GM18519 (cell line): ENCODE measurements around the gene UBE2Q1.
A peak's percentile ranks its signal among the peaks of the same experiment; 100 is the strongest.

Experiments
- ATAC-seq: cut with Tn5 transposase; IDR thresholded peaks from one replicate; pipeline ENCODE4 v1.9.1; 2021; ENCODE audit warnings: mild to moderate bottlenecking, moderate library complexity; ENCODE audit not compliant: unreplicated experiment, low FRiP score

UBE2Q1 gene

DNA sequence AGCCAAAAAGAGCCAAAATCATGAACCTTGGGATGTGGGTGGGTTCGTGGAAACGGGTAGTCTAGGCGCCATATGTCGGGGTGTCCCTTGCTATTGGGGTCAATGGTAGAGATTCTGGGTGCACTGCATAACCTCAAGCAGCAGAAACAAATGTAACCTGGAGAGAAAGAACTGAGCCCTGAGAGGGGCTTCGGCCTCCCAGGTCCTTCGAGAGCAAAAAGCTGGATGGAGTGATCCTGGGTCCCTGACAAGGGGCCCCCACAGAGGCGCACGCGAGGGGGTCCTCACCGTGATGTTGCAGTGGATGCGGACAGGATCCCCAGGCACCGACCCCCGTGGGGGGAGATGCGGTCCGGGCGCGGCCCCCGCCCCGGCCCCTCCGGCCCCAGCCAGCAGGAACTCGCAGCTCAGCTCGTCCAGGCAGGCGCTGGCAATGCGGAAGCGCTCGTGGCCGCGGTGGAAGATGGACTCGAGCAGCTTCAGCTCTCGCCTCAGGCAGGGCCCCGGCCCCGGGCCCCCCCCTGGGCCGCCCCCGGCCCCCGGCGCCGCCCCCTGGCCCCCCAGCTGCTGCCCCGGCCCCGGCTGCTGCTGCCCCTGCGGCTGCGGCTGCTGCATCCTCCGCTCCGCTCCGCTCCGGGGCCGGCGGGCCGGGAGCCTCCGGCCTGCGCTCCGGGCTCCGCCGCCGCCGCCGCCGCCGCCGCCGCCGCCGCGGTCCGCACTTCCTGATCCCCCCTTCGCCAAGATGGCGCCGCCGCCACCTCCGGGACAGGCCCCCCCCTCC, at the start of gene UBE2Q1:
Gene UBE2Q1, minus strand, starts transcription at position 724 of the 781 bp plus-strand sequence. Its CDS starts 109 bp downstream, at position 615.
- ATAC-seq, result peak; percentile 9

DNA sequence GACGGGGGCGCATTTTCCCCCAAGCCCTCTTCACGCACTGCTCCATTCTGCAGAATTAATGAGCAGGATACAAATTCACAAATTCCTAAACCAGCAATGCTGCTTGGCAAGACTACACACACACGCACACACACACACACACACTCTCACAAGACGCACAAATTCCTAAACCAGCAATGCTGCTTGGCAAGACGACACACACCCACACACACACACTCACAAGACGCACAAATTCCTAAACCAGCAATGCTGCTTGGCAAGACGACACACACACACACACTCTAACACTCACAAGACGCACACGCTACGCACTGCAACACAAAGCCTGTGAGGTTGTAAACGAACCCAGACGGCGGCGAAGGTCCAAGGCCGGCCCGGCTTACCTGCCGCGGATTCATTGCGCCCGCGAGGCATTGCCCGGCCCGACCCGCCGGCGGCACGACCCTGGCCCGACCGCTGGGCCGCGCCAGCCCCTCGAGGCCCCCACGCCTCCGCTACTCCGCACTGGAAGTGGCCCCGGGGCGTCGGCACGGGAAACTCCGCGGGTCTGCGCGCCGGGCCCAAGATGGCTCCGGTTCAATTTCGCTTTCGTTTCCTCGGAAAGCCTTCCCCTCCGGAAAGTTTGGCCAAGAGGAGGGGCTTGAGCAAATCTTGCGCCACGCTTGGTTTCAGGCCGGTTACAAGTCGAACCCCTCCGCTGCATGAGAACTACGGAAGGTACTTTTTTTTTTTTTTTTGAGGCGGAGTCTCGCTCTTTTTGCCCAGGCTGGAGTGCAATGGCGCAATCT, 49.3 kb upstream of the UBE2Q1 start, which contains the start of gene ADAR:
Gene ADAR, minus strand, starts transcription at position 578 of the 788 bp plus-strand sequence. Its CDS starts 180 bp downstream, at position 398.
- peak; percentile 44 for ATAC-seq

DNA sequence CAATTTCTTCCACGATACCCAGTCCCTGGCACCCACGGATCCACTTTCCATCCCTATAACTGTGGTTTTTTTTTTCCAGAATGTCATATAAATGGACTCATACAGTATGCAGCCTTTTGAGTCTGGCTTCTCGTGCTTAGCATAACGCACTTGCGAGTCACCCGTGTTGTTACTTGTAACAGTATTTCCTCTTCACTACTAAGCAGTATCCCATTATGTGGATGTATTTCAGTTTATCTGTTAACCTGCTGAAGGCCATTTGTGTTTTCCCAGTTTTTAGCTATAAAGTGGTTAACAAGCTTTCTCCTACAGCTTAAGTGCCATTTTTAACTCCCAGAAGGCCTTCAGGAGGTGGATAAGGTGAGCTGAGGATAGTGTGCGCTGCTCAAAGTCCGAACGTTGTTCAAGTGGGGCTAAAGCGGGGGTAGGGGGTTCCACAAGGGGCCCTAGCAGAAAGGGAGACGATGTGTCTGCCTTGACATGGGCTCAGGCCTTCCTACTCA, 48.7 kb upstream of the UBE2Q1 start:
- ATAC-seq, result no peak

- ATAC-seq, result no peak
Measured at GRCh38 chr1:154605534-154605933, 47.1 kb upstream of the UBE2Q1 start.

- no peak for ATAC-seq
Measured at GRCh38 chr1:154603317-154603716, 44.9 kb upstream of the UBE2Q1 start.

DNA sequence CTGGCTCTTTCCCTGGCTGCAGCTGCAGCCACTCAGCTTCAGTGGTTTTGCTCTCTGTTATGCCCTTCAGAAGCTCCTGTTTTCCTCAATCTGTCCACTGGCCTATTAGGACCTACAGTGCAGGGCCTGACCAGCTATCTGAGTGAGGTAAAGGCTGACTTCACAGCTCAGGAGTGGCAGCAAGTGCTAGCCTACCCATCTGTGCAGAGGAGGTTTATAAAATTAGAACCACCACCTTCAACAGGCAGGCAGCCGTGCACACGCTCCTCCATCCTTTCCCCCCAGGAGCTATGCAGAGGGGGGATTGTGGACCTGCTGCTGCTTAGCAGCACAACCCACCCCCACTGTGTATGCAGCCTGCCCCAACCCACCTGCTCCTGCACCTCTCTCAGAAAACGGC, 41.2 kb upstream of the UBE2Q1 start:
- ATAC-seq, result no peak

DNA sequence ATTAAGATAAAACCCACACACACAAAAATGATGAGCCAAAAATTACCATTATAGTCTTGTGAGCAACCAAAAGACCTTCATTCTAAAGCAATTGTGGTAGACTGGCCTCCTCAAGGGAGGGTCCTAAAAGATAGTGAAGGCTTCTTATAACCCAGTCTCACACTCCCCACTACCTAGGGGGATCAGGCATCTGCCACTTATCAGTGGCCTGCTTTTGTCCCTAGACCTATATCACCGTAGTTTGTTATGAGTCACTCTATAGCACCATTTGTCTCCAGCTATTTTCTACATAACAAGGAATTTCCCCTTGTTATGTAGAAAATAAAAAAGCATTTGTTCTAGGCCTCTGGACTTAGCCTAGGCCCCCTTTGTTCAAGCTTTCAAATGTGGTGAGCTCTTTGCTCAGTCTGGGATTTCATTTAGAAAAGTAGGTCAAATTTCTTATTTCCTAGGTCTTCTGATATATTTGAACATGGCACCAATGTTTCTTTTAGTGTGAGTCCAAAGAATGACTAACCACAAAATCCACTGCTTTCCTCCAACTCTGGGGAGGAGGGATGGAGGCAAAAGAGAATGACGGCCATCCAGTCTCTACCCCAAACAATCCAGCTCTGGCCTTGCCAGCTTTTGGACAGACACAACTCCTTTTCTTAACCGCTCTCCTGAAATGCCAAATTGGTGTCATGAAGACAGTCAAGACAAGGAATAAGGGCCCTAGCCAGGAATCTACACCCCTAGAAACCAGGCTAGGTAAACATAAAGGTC, 40.6 kb upstream of the UBE2Q1 start:
- no peak for ATAC-seq

GRCh38 chr1:154595621-154596020, 37.2 kb upstream of the UBE2Q1 start:
- no peak for ATAC-seq

DNA sequence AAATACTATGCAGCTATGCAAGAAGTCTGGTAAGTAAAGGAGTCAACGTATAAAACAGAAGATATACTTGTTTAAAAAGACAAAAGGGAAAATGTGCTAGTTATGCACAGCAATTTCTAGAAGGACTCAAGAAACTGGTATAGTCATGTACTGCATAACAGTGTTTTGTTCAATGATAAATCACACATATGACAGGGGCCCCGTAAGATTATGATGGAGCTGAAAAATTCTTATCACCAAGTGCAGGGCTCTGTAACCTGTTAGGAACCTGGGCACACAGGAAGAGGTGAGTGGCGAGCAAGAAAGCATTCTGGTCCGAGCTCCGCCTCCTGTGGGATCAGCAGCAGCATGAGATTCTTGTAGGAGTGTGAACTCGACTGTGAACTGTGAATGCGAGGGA, 36.3 kb upstream of the UBE2Q1 start:
- no peak for ATAC-seq

DNA sequence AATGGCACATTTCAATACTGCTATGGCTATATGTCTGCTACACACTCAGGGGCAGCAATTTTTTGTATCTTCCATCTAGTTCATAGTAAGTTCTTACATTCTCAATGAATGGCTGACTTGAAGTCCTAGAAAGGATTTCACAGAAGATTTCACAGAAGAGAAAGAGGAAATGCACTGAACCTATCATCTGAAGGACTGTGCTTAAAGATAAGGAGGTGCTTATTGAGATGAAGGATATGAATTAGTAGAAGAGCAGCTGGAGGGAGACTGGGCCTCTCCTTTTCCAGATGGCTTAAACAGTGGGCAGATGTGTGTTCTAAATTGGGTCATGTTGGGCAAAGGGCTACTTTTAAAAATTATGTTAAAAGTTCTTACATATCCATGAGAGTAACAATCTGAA, 34.9 kb upstream of the UBE2Q1 start:
- ATAC-seq, result no peak

DNA sequence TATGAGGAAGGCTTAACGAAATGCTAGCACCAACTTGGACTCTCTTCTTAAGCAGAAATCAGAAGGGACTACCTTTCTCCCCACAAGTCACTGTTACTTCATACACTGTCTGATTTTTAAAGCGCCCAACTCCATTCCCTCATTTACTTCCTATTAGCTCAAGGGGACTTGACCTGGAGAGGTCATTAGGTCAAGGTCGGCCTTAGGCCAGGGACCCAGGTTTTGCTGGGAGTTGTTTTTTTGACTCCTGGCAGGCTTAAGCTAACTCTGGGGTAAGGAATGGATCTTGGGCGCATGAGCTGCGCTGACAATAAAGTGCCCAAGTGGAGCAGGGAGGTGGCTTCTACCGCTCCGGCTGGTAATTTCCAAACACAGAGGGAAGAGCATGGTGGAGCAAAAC, 32.7 kb upstream of the UBE2Q1 start:
- no peak for ATAC-seq

- ATAC-seq, result no peak
Measured at GRCh38 chr1:154590756-154591155, 32.3 kb upstream of the UBE2Q1 start.

- no peak for ATAC-seq
Measured at GRCh38 chr1:154589780-154590179, 31.3 kb upstream of the UBE2Q1 start.

DNA sequence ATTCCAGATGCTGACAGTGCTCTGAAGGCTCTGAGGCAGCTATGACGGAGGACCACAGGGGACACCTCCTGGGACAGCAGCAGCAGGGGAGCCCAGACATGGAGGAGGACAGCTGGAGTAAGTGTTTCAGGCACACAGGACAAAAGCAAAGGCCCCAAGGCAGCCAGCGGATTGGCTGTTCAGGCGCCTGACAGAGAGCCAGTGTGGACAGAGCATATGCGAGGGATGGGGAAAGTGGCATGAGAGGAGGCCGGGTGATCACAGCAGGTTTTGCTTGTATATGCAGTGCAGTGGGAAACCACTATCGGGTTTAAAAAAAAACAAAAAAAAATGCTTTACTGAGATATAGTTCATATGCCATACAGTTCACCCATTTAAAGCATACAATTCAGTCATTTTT, 28.2 kb upstream of the UBE2Q1 start:
- no peak for ATAC-seq

DNA sequence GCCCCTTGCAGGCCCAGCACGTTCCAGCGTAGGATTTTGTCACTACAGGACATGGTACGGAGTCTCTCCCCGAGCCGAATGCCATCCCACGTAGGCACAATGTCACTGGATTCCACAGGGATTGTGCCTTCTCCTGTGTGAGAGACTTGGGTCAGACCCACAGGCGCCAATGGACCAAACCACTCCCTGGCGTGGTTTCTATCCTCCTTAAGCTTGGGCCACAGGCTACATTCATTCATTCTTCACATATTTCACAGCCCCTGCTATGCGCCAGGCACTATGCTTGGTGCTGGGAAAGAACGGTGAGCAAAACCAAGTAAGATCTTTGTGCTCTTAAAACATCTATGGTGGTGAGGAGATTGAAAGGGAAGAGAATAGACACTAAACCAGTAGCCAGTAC, 27.8 kb upstream of the UBE2Q1 start:
- ATAC-seq, result no peak

DNA sequence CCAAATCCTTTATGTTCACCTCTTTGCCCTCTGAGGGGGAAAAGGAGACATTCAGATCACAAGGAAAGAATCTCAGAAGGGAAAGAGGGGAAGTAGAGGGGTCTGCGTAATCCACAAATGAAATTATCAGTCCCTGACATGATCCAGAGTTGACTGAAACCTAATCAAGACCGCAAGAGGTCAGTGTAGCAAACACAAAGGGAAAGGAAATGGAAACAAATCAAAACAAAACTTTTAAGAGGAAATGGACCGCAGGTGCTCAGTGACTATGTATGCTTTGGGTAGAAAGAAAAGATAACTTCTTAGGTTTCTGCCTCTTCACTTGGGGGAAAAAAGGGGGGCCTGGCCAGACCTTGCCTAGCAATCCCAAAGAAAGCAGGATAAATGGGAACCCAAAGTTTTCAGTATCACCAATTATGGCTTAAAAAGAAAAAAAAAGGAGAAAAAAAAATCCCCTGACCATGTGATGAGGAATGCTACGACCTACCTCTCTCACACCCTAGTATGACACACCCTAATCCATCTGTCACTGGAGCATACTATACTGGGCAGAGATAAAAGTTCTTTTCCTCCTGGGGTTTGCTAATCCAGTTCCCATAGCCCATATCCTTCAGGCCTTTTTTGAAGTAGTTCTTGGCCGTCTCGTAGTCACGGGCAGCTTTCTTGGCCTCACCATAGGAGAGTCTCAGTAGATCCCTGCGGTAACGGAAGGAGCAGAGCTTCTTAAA, 26.0 kb upstream of the UBE2Q1 start:
- ATAC-seq, result no peak

GRCh38 chr1:154583773-154584172, 25.3 kb upstream of the UBE2Q1 start:
- no peak for ATAC-seq

DNA sequence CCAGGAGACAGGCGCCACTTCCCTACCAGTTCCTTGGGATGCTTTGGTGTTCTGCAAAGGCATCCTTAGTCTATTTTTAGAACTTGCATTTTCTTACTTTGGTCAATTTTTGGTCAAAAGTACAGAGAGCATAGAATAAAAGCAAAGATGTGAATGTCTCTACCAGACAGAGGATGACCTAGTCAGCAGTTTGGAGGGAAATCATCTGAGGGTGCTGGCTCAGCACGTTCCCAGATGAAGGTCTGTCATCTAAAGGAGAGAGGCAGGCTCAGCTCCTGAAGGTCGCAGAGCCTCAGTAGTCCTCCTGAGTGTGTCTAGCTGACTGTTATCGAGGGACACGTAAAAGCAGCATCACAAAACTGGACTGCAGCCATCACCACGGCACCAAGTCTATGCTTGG, 24.4 kb upstream of the UBE2Q1 start:
- ATAC-seq, result no peak

- no peak for ATAC-seq
Measured at GRCh38 chr1:154581766-154582165, 23.3 kb upstream of the UBE2Q1 start.

DNA sequence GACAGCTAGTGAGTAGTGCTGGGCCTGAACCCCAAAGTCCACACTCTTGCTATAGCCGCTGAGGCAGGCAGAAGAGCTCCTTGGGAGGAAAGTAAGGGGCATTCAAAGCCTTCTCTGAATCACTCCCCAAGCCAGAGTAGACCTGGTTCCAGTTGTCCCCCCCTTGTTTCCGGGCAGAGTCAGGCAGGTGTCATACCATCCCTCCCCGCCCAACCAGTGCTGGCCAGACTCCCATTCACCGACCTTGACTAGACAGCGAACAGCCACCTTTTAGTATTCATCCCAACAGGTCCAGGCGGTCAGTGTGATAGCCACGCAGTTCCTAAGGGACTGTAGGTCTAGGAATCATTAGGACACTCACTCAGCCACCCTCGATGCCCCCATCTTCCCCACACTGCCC, 20.9 kb upstream of the UBE2Q1 start:
- no peak for ATAC-seq
